IPS DF 4.7 (cell line): Measurements from ENCODE around the gene NPAS3.
A peak's percentile ranks its signal among the peaks of the same experiment; 100 is the strongest.

Experiments
- DNase-seq: peaks from one replicate; pipeline ENCODE4 v3.0.0-alpha.2; 2013; ENCODE audit warnings: low spot score; ENCODE audit errors: extremely low read depth

The NPAS3 gene

GRCh38 chr14:33661101-33661500 is 722.4 kb downstream of the NPAS3 start:
- no peak for DNase-seq

- no peak for DNase-seq
These were observed 729.4 kb downstream of the NPAS3 start for GRCh38 chr14:33668066-33668465.

GRCh38 chr14:33669111-33669510 is 730.4 kb downstream of the NPAS3 start:
- DNase-seq, result no peak

GRCh38 chr14:33670235-33670634 is 731.6 kb downstream of the NPAS3 start:
- DNase-seq, result no peak

- no peak for DNase-seq
These were observed 732.9 kb downstream of the NPAS3 start for GRCh38 chr14:33671556-33671955.

GRCh38 chr14:33674927-33675326 is 736.2 kb downstream of the NPAS3 start:
- DNase-seq, result no peak

- DNase-seq, result no peak
These were observed 736.9 kb downstream of the NPAS3 start for GRCh38 chr14:33675415-33676130.

- peak; percentile 53 for DNase-seq
These were observed 737.5 kb downstream of the NPAS3 start for GRCh38 chr14:33676135-33676566.

GRCh38 chr14:33676891-33677290 is 738.2 kb downstream of the NPAS3 start:
- no peak for DNase-seq

- no peak for DNase-seq
These were observed 739.3 kb downstream of the NPAS3 start for GRCh38 chr14:33678005-33678404.

- no peak for DNase-seq
These were observed 740.3 kb downstream of the NPAS3 start for GRCh38 chr14:33679025-33679424.

GRCh38 chr14:33679461-33680225 is 741.0 kb downstream of the NPAS3 start:
- no peak for DNase-seq

- DNase-seq, result no peak
These were observed 742.2 kb downstream of the NPAS3 start for GRCh38 chr14:33680873-33681272.

- no peak for DNase-seq
These were observed 744.1 kb downstream of the NPAS3 start for GRCh38 chr14:33682760-33683159.

GRCh38 chr14:33685026-33685425 is 746.3 kb downstream of the NPAS3 start:
- no peak for DNase-seq

GRCh38 chr14:33685698-33686097 is 747.0 kb downstream of the NPAS3 start:
- DNase-seq, result no peak

- DNase-seq, result no peak
These were observed 747.5 kb downstream of the NPAS3 start for GRCh38 chr14:33686218-33686617.

GRCh38 chr14:33686856-33687255 is 748.2 kb downstream of the NPAS3 start:
- no peak for DNase-seq

- DNase-seq, result no peak
These were observed 751.0 kb downstream of the NPAS3 start for GRCh38 chr14:33689680-33690079.

- no peak for DNase-seq
These were observed 753.2 kb downstream of the NPAS3 start for GRCh38 chr14:33691907-33692306.

GRCh38 chr14:33692762-33693161 is 754.1 kb downstream of the NPAS3 start:
- no peak for DNase-seq

- no peak for DNase-seq
These were observed 754.6 kb downstream of the NPAS3 start for GRCh38 chr14:33693237-33693636.

- no peak for DNase-seq
These were observed 757.5 kb downstream of the NPAS3 start for GRCh38 chr14:33696165-33696564.
